Measurements from ENCODE around the gene ZNF793.

ZNF793 gene

DNA sequence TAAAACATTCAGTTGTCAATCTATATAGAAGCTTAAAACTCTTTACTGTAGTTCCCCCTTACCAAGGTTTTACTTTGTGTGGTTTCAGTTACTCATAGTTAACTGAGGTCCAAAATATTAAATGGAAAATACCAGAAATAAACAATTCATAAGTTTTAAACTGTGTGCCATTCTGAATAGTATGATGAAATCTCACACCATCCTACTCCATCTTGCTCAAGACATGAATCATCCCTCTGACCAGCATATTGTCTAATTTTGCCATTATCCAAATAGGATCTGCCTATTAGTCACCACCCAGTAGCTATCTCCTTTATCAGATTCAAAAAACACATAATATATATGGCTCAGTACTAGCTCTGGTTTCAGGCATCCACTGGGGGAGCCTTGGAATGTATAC, 65.5 kb downstream of the ZNF793 start:
- DNase-seq: no peak

DNA sequence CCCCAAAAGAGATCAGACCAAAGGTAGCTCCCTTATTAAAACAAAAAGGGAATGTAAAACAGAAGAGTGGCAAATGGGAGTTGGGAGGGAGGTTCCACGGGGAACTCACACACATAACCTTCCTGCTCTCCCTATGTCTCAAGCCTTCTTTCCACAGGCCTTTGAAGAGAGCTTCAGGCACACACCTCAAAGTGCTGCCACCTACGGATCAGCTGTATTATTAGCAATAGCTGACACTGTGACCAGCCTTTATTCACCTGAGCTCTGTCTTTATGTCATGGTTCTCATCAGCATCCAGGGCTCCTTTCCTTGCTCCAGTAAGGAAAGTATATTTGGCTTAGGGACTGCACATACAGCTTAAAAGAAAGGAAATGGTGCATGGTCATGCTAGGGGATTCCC, 76.6 kb downstream of the ZNF793 start:
- DNase-seq: no peak
